ENCODE data around the gene YIPF6. TPM values are rescaled to one million over a fixed set of nuclear protein-coding genes. Genes with fewer than 3 reads are reported as not detected.

Gene YIPF6
- 24.8 to 32.4 TPM (median 27.2 TPM) in 5 replicates for total RNA-seq (2022; extraction: Qiagen RNA extraction)

GRCh38 chrX:68498508-68499379, at the start of gene YIPF6:
YIPF6 (plus strand) TSS chrX:68499051; CDS start chrX:68499067, 16 bp downstream.

Other genes with a start within 250 kb of the YIPF6 start
- 1.5 to 2.6 TPM (median 1.9 TPM) in 5 replicates for gene OPHN1, start 65.6 kb upstream of the YIPF6 start, total RNA-seq (2022; extraction: Qiagen RNA extraction)
- 1.3 to 1.8 TPM (median 1.6 TPM) in 5 replicates for gene STARD8, start 148.6 kb downstream of the YIPF6 start, total RNA-seq (2022; extraction: Qiagen RNA extraction)